GM12878 (cell line): ENCODE data around the gene SLC28A1. TPM values are rescaled to one million over a fixed set of nuclear protein-coding genes. Genes with fewer than 3 reads are reported as not detected.

Experiments used
- ATAC-seq: fragments of 200-7000 bp; cut with Tn5 transposase; 3 replicates; pipeline ENCODE4 v1.9.1; 2020; ENCODE audit warnings: mild to moderate bottlenecking, moderate library complexity
- BruUV-seq: library from RNA; stranded (reverse); fragments of 400-500 nt; replicated peaks from 2 replicates; lab custom pipeline; 2021; lab: Mats Ljungman, UMichigan
- CTCF ChIA-PET: fragments of 300-600 bp; sonication (Branson Sonifier 250); formaldehyde crosslinking; extraction: SDS; loops from one replicate; lab custom pipeline; 2021; ENCODE audit warnings: inconsistent platforms; lab: Yijun Ruan, JAX
- POLR2A ChIA-PET: fragments of 350-600 bp; formaldehyde crosslinking; extraction: SDS; loops from one replicate; lab custom pipeline; 2021; ENCODE audit warnings: inconsistent platforms; lab: Charles Lee
- RAD21 ChIA-PET: fragments of 300-600 bp; sonication (Branson Sonifier 250); formaldehyde crosslinking; loops from one replicate; lab custom pipeline; 2023; ENCODE audit warnings: antibody characterized with exemption; ENCODE audit not compliant: unreplicated experiment; lab: Charles Lee
- SMC1A ChIA-PET: fragments of 300-600 bp; sonication (Branson Sonifier 250); formaldehyde crosslinking; loops from one replicate; lab custom pipeline; 2023; ENCODE audit not compliant: unreplicated experiment, uncharacterized antibody; lab: Charles Lee
- DNase-seq: peaks from one replicate; pipeline ENCODE4 v3.0.0-alpha.2; 2011; ENCODE audit warnings: low read depth, low spot score
- FAIRE-seq: peaks from 3 replicates; lab custom pipeline; 2011; peaks lifted over from hg19 to GRCh38; lab: Jason Lieb, UNC
- H2AFZ ChIP-seq: 2 replicates; pipeline ENCODE4 v1.6.0; 2011; ENCODE audit warnings: low read depth, low read length, control low read depth; ENCODE audit not compliant: control insufficient read depth
- H3K27ac ChIP-seq: 2 replicates; pipeline ENCODE4 v1.5.1; 2011; ENCODE audit warnings: control low read depth; ENCODE audit not compliant: control insufficient read depth, insufficient read depth
- H3K27me3 ChIP-seq, 2 experiments: replicated peaks in 1 of 2; 2 replicates each; pipeline versions ENCODE4 v1.6.0 to v1.6.1; 2011; ENCODE audit warnings: low read length in 1 of 2; ENCODE audit not compliant: control insufficient read depth in 2 of 2, insufficient read depth in 2 of 2
- H3K36me3 ChIP-seq, 2 experiments: 2 replicates each; pipeline ENCODE4 v1.5.1; 2011; ENCODE audit warnings: low read length in 1 of 2; ENCODE audit not compliant: control insufficient read depth in 2 of 2, insufficient read depth in 2 of 2
- H3K4me1 ChIP-seq: 2 replicates; pipeline ENCODE4 v1.6.1; 2011; ENCODE audit warnings: mild to moderate bottlenecking, low read length, moderate library complexity, mixed read lengths; ENCODE audit not compliant: control insufficient read depth, insufficient read depth
- H3K4me2 ChIP-seq: 2 replicates; pipeline ENCODE4 v1.6.0; 2011; ENCODE audit warnings: control low read depth; ENCODE audit not compliant: control insufficient read depth, insufficient read depth
- H3K4me3 ChIP-seq: fragments of 200-600 bp; sonication (generic); 2 replicates; pipeline ENCODE4 v1.5.1; 2016
- H3K79me2 ChIP-seq: 2 replicates; pipeline ENCODE4 v1.6.0; 2011; ENCODE audit warnings: low read length; ENCODE audit not compliant: control insufficient read depth, insufficient read depth
- H3K9ac ChIP-seq: 2 replicates; pipeline ENCODE4 v1.8.0; 2011; ENCODE audit warnings: low read length, control low read depth, mixed read lengths; ENCODE audit not compliant: control insufficient read depth, insufficient read depth
- H3K9me3 ChIP-seq: replicated peaks from 3 replicates; pipeline ENCODE4 v1.5.1; 2011; ENCODE audit warnings: mild to moderate bottlenecking, low read length; ENCODE audit not compliant: control insufficient read depth, insufficient read depth
- H4K20me1 ChIP-seq: 2 replicates; pipeline ENCODE4 v1.6.0; 2011; ENCODE audit not compliant: control insufficient read depth, insufficient read depth
- CBX5 ChIP-seq: sonication (generic); IDR thresholded peaks from 2 replicates; pipeline ENCODE4 v1.6.1; 2016; ENCODE audit warnings: low read depth, moderate library complexity, mild to moderate bottlenecking, inconsistent platforms
- CREB1 ChIP-seq: IDR thresholded peaks from 2 replicates; pipeline ENCODE4 v1.6.1; 2012; ENCODE audit warnings: low read depth, mild to moderate bottlenecking, inconsistent platforms
- FOXM1 ChIP-seq: IDR thresholded peaks from 2 replicates; pipeline ENCODE4 v1.6.1; 2012; ENCODE audit warnings: low read depth, mild to moderate bottlenecking, inconsistent platforms, low read length, moderate library complexity
- JUND ChIP-seq: IDR thresholded peaks from 2 replicates; pipeline ENCODE4 v1.6.1; 2012; ENCODE audit warnings: low read depth, mild to moderate bottlenecking, low read length, improper control_type of control experiment, moderate library complexity
- KDM1A ChIP-seq: fragments of 200-600 bp; sonication (generic); IDR thresholded peaks from 2 replicates; pipeline ENCODE4 v1.6.1; 2016; ENCODE audit warnings: borderline replicate concordance
- LARP7 ChIP-seq: fragments of 450-650 bp; IDR thresholded peaks from 2 replicates; pipeline ENCODE4 v1.6.1; 2017; ENCODE audit warnings: mild to moderate bottlenecking
- MEF2B ChIP-seq: fragments of 450-650 bp; IDR thresholded peaks from 2 replicates; pipeline ENCODE4 v1.6.1; 2018; ENCODE audit warnings: mild to moderate bottlenecking, moderate library complexity; ENCODE audit not compliant: partially characterized antibody, poor library complexity, severe bottlenecking
- MYC ChIP-seq: IDR thresholded peaks from 2 replicates; pipeline ENCODE4 v1.6.1; 2011; ENCODE audit warnings: mild to moderate bottlenecking, low read length, moderate library complexity, inconsistent platforms; ENCODE audit not compliant: insufficient read depth, insufficient replicate concordance, insufficient read length, severe bottlenecking
- NFIC ChIP-seq: IDR thresholded peaks from 2 replicates; pipeline ENCODE4 v1.6.1; 2012; ENCODE audit warnings: low read depth, mild to moderate bottlenecking, inconsistent platforms, low read length, moderate library complexity
- NFYA ChIP-seq: IDR thresholded peaks from 2 replicates; pipeline ENCODE4 v1.6.1; 2011; ENCODE audit warnings: low read depth, mild to moderate bottlenecking, low read length, improper control_type of control experiment, borderline replicate concordance
- PAX5 ChIP-seq: IDR thresholded peaks from 2 replicates; pipeline ENCODE4 v1.6.1; 2011; ENCODE audit warnings: low read depth, low read length, borderline replicate concordance
- RUNX3 ChIP-seq: IDR thresholded peaks from 2 replicates; pipeline ENCODE4 v1.6.1; 2012; ENCODE audit warnings: low read length, inconsistent platforms
- SMAD5 ChIP-seq: IDR thresholded peaks from 2 replicates; pipeline ENCODE4 v1.6.1; 2016; ENCODE audit warnings: antibody characterized with exemption, low read depth
- SMARCA5 ChIP-seq: fragments of 450-650 bp; IDR thresholded peaks from 2 replicates; pipeline ENCODE4 v1.6.1; 2017; ENCODE audit warnings: mild to moderate bottlenecking
- SREBF2 ChIP-seq: IDR thresholded peaks from 2 replicates; pipeline ENCODE4 v1.6.1; 2012; ENCODE audit warnings: mild to moderate bottlenecking, low read length
- TCF3 ChIP-seq: IDR thresholded peaks from 2 replicates; pipeline ENCODE4 v1.6.1; 2012; ENCODE audit warnings: low read depth, mild to moderate bottlenecking, low read length, borderline replicate concordance; ENCODE audit not compliant: insufficient read depth
- ZNF217 ChIP-seq: fragments of 450-650 bp; IDR thresholded peaks from 2 replicates; pipeline ENCODE4 v1.6.1; 2017; ENCODE audit warnings: antibody characterized with exemption, mild to moderate bottlenecking
- ZNF622 ChIP-seq: fragments of 450-650 bp; IDR thresholded peaks from 2 replicates; pipeline ENCODE4 v1.6.1; 2017; ENCODE audit warnings: mild to moderate bottlenecking, inconsistent platforms
- WGBS: methylation state at CpG from one replicate; pipeline ENCODE4 v1.1.6; 2016; ENCODE audit warnings: low lambda C conversion rate; ENCODE audit not compliant: insufficient replicate concordance, insufficient coverage; ENCODE audit errors: missing lambda C conversion rate; 5-methylcytosine and 5-hydroxymethylcytosine counted together
- in situ Hi-C: fragments of 300-500 bp; cut with MboI; formaldehyde crosslinking; loops from 9 replicates; pipeline ENCODE4 v1.14.3; 2018; ENCODE audit warnings: mixed read lengths
- intact Hi-C: fragments of 100-400 bp; cut with micrococcal nuclease; formaldehyde crosslinking; loops from one replicate; pipeline ENCODE4 v1.14.2; 2022; ENCODE audit not compliant: unreplicated experiment
- polyA plus RNA-seq, 11 experiments: library from polyadenylated mRNA; depleted of rRNA in 4 of 11; unstranded in 6 of 11; stranded (reverse) in 5 of 11; fragments of >200 nt; fragmentation: Nextera tagmentation in 4 of 11; fragmentation: Illumina TruSeq in 1 of 11; extraction: Ambion mirVana in 4 of 11; extraction: Trizol in 1 of 11; gene quantifications; 1 replicate in 1 of 11; 2 replicates in 10 of 11; pipeline versions ENCODE4 v1.2.1 to v1.2.3, GENCODE V29; 2011 to 2016; ENCODE audit warnings: inconsistent platforms in 2 of 11, missing spikeins in 2 of 11, low read depth in 1 of 11
- total RNA-seq, 4 experiments: library from RNA; depleted of rRNA in 3 of 4; stranded (reverse); fragments of >200 nt in 3 of 4; fragmentation: Illumina TruSeq in 1 of 4; extraction: Trizol in 1 of 4; gene quantifications; 2 replicates each; pipeline versions ENCODE4 v1.2.1 to v1.2.3, GENCODE V29; 2013 to 2021
- TF ChIP-seq, protein P1 (sequence below): fragments of 450-650 bp; IDR thresholded peaks from 2 replicates; pipeline ENCODE4 v1.6.1; 2017; ENCODE audit warnings: borderline replicate concordance
- TF ChIP-seq, protein P2 (sequence below): IDR thresholded peaks from 2 replicates; pipeline ENCODE4 v1.6.1; 2011; ENCODE audit warnings: low read depth, mild to moderate bottlenecking, low read length, moderate library complexity, borderline replicate concordance; ENCODE audit errors: extremely low read depth

The SLC28A1 gene
- total and polyA plus RNA-seq, 10 of the 15 experiments (the other 5 are each of a cell fraction or from before 2014, with no cell fraction given), result not detected

DNA sequence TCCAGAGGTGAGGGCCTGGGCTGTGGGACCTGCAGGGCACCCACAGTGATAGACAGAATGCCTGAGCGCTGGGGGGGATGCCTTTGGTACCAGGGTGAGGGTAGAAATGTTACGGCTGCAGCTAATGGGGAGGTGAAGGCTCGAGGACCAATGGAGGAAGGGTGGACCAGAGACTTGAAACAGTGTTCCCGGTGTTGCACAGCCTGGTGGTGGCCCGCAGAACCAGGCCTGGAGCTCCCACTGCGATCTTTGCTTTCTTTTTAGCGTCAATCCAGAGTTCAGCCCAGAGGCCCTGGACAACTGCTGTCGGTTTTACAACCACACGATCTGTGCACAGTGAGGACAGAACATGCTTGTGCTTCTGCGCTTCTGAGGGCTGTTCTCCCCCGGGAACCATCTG lies 60.4 kb downstream of the SLC28A1 start:
- Histone ChIP-seq H3K27ac (no peak overlapping the region), H3K27me3 (no peaks in the 10 kb centered on the region), H3K79me2 (no peaks in the 10 kb centered on the region), H3K4me1 (no peaks in the 10 kb centered on the region), H3K9me3 (no peaks in the 10 kb centered on the region), H3K9ac (no peak overlapping the region), H3K36me3 (no peaks in the 10 kb centered on the region), H2AFZ (no peak overlapping the region), H3K4me3 (no peak overlapping the region), H3K4me2 (no peak overlapping the region), H4K20me1 (no peaks in the 10 kb centered on the region)
- FAIRE-seq (no peak), DNase-seq (no peak), ATAC-seq (no peak)
- intact Hi-C loops (no loop called here), in situ Hi-C loops (no loop called here)
- TF ChIP-seq KDM1A (no peak), FOXM1 (no peak), ZNF622 (no peak), RUNX3 (no peak), JUND (no peak), MEF2B (no peak), PAX5 (no peak), TCF3 (no peak), SMARCA5 (no peak), CREB1 (no peak), CBX5 (no peak), LARP7 (no peak), NFYA (no peak), SREBF2 (no peak), NFIC (no peak), MYC (no peak), ZNF217 (no peak), SMAD5 (no peak)
- TF ChIP-seq, protein P1, sequence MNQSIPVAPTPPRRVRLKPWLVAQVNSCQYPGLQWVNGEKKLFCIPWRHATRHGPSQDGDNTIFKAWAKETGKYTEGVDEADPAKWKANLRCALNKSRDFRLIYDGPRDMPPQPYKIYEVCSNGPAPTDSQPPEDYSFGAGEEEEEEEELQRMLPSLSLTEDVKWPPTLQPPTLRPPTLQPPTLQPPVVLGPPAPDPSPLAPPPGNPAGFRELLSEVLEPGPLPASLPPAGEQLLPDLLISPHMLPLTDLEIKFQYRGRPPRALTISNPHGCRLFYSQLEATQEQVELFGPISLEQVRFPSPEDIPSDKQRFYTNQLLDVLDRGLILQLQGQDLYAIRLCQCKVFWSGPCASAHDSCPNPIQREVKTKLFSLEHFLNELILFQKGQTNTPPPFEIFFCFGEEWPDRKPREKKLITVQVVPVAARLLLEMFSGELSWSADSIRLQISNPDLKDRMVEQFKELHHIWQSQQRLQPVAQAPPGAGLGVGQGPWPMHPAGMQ, result no peak
- TF ChIP-seq, protein P2, sequence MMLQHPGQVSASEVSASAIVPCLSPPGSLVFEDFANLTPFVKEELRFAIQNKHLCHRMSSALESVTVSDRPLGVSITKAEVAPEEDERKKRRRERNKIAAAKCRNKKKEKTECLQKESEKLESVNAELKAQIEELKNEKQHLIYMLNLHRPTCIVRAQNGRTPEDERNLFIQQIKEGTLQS, result no peak
- BruUV-seq, result no TSS peak
- RAD21 ChIA-PET, result interaction anchor here (1.6 kb wide), 1 partner anchor 99 kb away, joined by 5 read pairs; no protein-coding TSS in a partner anchor
- POLR2A ChIA-PET, result no interaction called here
- SMC1A ChIA-PET, result no interaction called here
- CTCF ChIA-PET, result interaction anchor here (1.0 kb wide), 1 partner anchor 16 kb away, joined by 3 read pairs; no protein-coding TSS in a partner anchor
- WGBS, result 60% methylated on average over 11 of the region's 11 CpGs
